Trophoblast cell (in vitro differentiated cells and primary cell): ENCODE data around the gene CCDC181.
"Not testable (repeated sequence)": the region's sequence is repeated elsewhere in the genome, so short reads cannot be mapped to it uniquely, and the experiment has no call there.

Experiments
- DNase-seq, 2 donors: peaks; one replicate each; pipeline ENCODE4 v3.0.0-alpha.2; 2016
- H2AFZ ChIP-seq: 2 replicates; pipeline ENCODE4 v1.6.1; 2013; ENCODE audit warnings: low read length, moderate library complexity, mild to moderate bottlenecking; ENCODE audit not compliant: insufficient read depth, poor library complexity
- H2AK5ac ChIP-seq: 2 replicates; pipeline ENCODE4 v1.6.1; 2013; ENCODE audit warnings: mild to moderate bottlenecking, low read length
- H2BK120ac ChIP-seq: 2 replicates; pipeline ENCODE4 v1.6.1; 2013; ENCODE audit warnings: low read length, mild to moderate bottlenecking, moderate library complexity; ENCODE audit not compliant: insufficient read depth, poor library complexity
- H2BK12ac ChIP-seq: 2 replicates; pipeline ENCODE4 v1.6.1; 2013; ENCODE audit warnings: mild to moderate bottlenecking, low read length, moderate library complexity
- H2BK5ac ChIP-seq: 2 replicates; pipeline ENCODE4 v1.6.1; 2013; ENCODE audit warnings: low read length, low read depth, moderate library complexity, mild to moderate bottlenecking; ENCODE audit not compliant: poor library complexity
- H3K14ac ChIP-seq: 2 replicates; pipeline ENCODE4 v1.6.1; 2013; ENCODE audit warnings: mild to moderate bottlenecking, low read length
- H3K18ac ChIP-seq: 2 replicates; pipeline ENCODE4 v1.6.1; 2013; ENCODE audit warnings: mild to moderate bottlenecking, low read length
- H3K23ac ChIP-seq: 2 replicates; pipeline ENCODE4 v1.6.1; 2013; ENCODE audit warnings: low read length
- H3K27ac ChIP-seq: 2 replicates; pipeline ENCODE4 v1.5.1; 2013; ENCODE audit warnings: low read depth, mild to moderate bottlenecking, inconsistent platforms, low read length, moderate library complexity
- H3K27me3 ChIP-seq: 2 replicates; pipeline ENCODE4 v1.6.1; 2013; ENCODE audit warnings: inconsistent platforms, mild to moderate bottlenecking, low read length, moderate library complexity; ENCODE audit not compliant: insufficient read depth
- H3K36me3 ChIP-seq, 2 experiments: 1 replicate in 1 of 2; 2 replicates in 1 of 2; pipeline ENCODE4 v1.6.1; 2013; ENCODE audit warnings: low read length in 2 of 2, mild to moderate bottlenecking in 2 of 2, moderate library complexity in 1 of 2; ENCODE audit not compliant: insufficient read depth in 2 of 2, control insufficient read depth in 1 of 2
- H3K4ac ChIP-seq: 2 replicates; pipeline ENCODE4 v1.6.1; 2013; ENCODE audit warnings: low read depth, mild to moderate bottlenecking, low read length, moderate library complexity
- H3K4me1 ChIP-seq, 2 experiments: 1 replicate in 1 of 2; 2 replicates in 1 of 2; pipeline ENCODE4 v1.6.1; 2013; ENCODE audit warnings: low read length in 2 of 2, mild to moderate bottlenecking in 2 of 2, moderate library complexity in 1 of 2; ENCODE audit not compliant: insufficient read depth in 2 of 2, control insufficient read depth in 1 of 2
- H3K4me2 ChIP-seq: 2 replicates; pipeline ENCODE4 v1.6.1; 2013; ENCODE audit warnings: inconsistent platforms, mild to moderate bottlenecking, low read length, moderate library complexity
- H3K4me3 ChIP-seq: 2 replicates; pipeline ENCODE4 v1.5.1; 2013; ENCODE audit warnings: mild to moderate bottlenecking, low read depth, low read length, inconsistent platforms
- H3K79me1 ChIP-seq: one replicate; pipeline ENCODE4 v1.6.1; 2013; ENCODE audit warnings: low read length
- H3K79me2 ChIP-seq: 2 replicates; pipeline ENCODE4 v1.6.1; 2013; ENCODE audit warnings: low read length, mild to moderate bottlenecking; ENCODE audit not compliant: control insufficient read depth, insufficient read depth, poor library complexity
- H3K9ac ChIP-seq: 2 replicates; pipeline ENCODE4 v1.6.1; 2013; ENCODE audit warnings: mild to moderate bottlenecking, low read length
- H3K9me3 ChIP-seq: 2 replicates; pipeline ENCODE4 v1.6.1; 2013; ENCODE audit warnings: low read depth, mild to moderate bottlenecking, control low read depth, inconsistent platforms, low read length; ENCODE audit not compliant: insufficient read depth
- H4K12ac ChIP-seq: 2 replicates; pipeline ENCODE4 v1.6.1; 2013; ENCODE audit warnings: low read depth, mild to moderate bottlenecking, low read length, moderate library complexity
- H4K8ac ChIP-seq: 2 replicates; pipeline ENCODE4 v1.6.1; 2013; ENCODE audit warnings: low read depth, mild to moderate bottlenecking, low read length, moderate library complexity
- H4K91ac ChIP-seq: one replicate; pipeline ENCODE4 v1.6.1; 2013; ENCODE audit warnings: low read depth, mild to moderate bottlenecking, low read length, moderate library complexity
- WGBS: extraction: QIAGEN DNeasy Blood & Tissue Kit; methylation state at CpG from one replicate; pipeline ENCODE4 v1.1.7; 2013; ENCODE audit warnings: missing lambda C conversion rate; ENCODE audit not compliant: insufficient read length, insufficient coverage; ENCODE audit errors: extremely low coverage; 5-methylcytosine and 5-hydroxymethylcytosine counted together

CCDC181 gene

DNA sequence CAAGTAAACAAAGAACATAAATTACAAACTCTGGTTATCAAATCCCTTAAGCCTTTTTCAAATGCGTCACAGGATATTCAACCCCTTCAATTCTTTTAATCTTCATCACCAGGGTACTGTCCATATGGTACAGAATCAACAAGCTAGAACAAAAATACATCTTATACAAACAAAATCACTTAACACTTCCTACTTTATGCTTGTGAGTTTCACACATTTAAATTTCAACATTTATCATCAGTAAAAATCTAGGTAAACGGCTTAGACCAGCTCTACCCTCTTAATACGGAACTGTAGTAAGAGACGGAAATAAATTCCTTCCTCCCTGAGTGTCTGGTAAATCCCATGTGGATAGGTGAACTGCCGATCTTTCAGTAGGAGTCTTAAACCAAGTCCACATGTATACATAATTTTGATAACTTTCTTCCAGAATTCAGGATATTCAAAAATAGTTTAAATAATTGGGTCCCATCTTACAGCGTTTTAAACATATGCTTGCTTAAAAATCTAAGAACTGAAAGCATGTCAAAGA is 1.0 kb downstream of the CCDC181 start:
- no peak overlapping the region for H3K4me3 ChIP-seq

DNA sequence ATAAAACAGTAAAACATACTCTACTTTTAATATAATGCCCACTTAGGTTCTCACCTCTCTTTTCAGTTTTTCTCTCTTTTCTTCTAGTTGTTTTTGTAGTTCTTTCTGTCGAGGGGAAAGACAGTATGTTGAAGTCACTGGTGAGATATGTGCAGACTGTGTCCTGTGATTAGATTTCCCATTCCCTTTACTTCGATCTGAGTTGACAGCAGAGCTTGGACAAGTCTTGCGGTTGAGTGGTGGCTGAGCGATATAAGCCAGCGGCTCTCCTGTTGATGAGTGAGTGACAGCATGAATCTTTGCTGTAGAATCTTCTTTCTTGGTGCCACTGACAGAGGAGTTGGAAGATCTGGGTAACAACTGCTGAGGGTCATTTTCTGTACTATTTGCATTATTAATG is 6.0 kb downstream of the CCDC181 start:
- H3K9me3 ChIP-seq = no peaks in the 10 kb centered on the region
- no peak for DNase-seq
- no peak overlapping the region for H3K18ac ChIP-seq
- no peak overlapping the region for H3K14ac ChIP-seq
- no peak overlapping the region for H3K4ac ChIP-seq
- no peaks in the 10 kb centered on the region for H3K27me3 ChIP-seq
- no peak overlapping the region for H2BK5ac ChIP-seq
- H2AFZ ChIP-seq = no peak overlapping the region
- no peak overlapping the region for H4K8ac ChIP-seq
- no peak overlapping the region for H2BK12ac ChIP-seq
- H3K23ac ChIP-seq = no peak overlapping the region
- no peaks in the 10 kb centered on the region for H3K36me3 ChIP-seq
- H3K4me3 ChIP-seq = no peak overlapping the region
- no peak overlapping the region for H2AK5ac ChIP-seq
- H3K79me2 ChIP-seq = no peaks in the 10 kb centered on the region
- no peak overlapping the region for H3K9ac ChIP-seq
- H3K4me1 ChIP-seq = no peaks in the 10 kb centered on the region
- WGBS = no CpG with 5 or more reads among the region's 5 CpGs
- no peak overlapping the region for H3K4me2 ChIP-seq
- no peak overlapping the region for H3K27ac ChIP-seq
- H4K91ac ChIP-seq = no peak overlapping the region
- no peak overlapping the region for H2BK120ac ChIP-seq
- H3K79me1 ChIP-seq = no peaks in the 10 kb centered on the region
- no peak overlapping the region for H4K12ac ChIP-seq

More for the DNA sequence above, 1.0 kb downstream of the CCDC181 start:
- no peak overlapping the region for H4K91ac ChIP-seq
- no peak overlapping the region for H3K9ac ChIP-seq
- no peaks in the 10 kb centered on the region for H3K79me1 ChIP-seq
- H4K8ac ChIP-seq = no peak overlapping the region
- H3K4ac ChIP-seq = no peak overlapping the region
- no peak overlapping the region for H2AFZ ChIP-seq
- H3K36me3 ChIP-seq = no peaks in the 10 kb centered on the region
- no peak overlapping the region for H2BK120ac ChIP-seq
- H3K79me2 ChIP-seq = no peaks in the 10 kb centered on the region
- H2BK5ac ChIP-seq = no peak overlapping the region
- H3K27me3 ChIP-seq = no peaks in the 10 kb centered on the region
- no peak overlapping the region for H3K14ac ChIP-seq
- H3K4me1 ChIP-seq = peaks cover 0 to 3% of the 10 kb centered on the region in 2 experiments
- no peak overlapping the region for H3K18ac ChIP-seq
- H3K27ac ChIP-seq = no peak overlapping the region
- H3K9me3 ChIP-seq = no peaks in the 10 kb centered on the region
- DNase-seq = no peak
- H3K4me2 ChIP-seq = no peak overlapping the region
- no peak overlapping the region for H3K23ac ChIP-seq
- H2BK12ac ChIP-seq = no peak overlapping the region
- no CpG with 5 or more reads among the region's 6 CpGs for WGBS
- H2AK5ac ChIP-seq = no peak overlapping the region
- H4K12ac ChIP-seq = no peak overlapping the region

DNA sequence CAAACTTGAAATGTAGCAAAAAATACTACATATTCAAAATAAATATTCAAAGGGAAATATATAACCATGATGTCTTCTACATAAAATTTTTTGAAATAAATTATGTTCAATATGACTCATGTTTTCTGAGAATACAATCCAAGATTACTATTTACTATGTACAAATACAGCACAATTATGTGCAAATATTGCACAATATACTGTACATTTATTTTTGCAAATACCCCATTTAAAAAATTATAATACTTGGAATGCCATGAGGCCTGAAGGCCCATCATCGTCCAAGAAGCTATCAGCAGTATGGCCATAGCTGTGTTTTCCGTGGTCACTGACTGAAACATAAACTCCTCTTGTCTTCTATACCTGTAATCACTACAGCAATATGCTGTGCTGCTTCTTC is 12.3 kb downstream of the CCDC181 start:
- Histone ChIP-seq H3K36me3 (no peaks in the 10 kb centered on the region), H3K23ac (no peak overlapping the region), H3K27ac (no peak overlapping the region), H4K8ac (no peak overlapping the region), H2AFZ (no peak overlapping the region), H2BK5ac (no peak overlapping the region), H2AK5ac (no peak overlapping the region), H3K4me3 (no peak overlapping the region), H3K4ac (no peak overlapping the region), H2BK12ac (no peak overlapping the region), H4K91ac (no peak overlapping the region), H3K4me2 (no peak overlapping the region), H3K14ac (no peak overlapping the region), H4K12ac (no peak overlapping the region), H3K4me1 (no peaks in the 10 kb centered on the region), H3K79me2 (no peaks in the 10 kb centered on the region), H3K9ac (no peak overlapping the region), H2BK120ac (no peak overlapping the region), H3K18ac (no peak overlapping the region), H3K79me1 (no peaks in the 10 kb centered on the region), H3K9me3 (no peaks in the 10 kb centered on the region), H3K27me3 (no peaks in the 10 kb centered on the region)
- peak in 1 of 2 donors; percentile 3 for DNase-seq
- whole genome bisulfite sequencing = no CpG with 5 or more reads among the region's 2 CpGs

DNA sequence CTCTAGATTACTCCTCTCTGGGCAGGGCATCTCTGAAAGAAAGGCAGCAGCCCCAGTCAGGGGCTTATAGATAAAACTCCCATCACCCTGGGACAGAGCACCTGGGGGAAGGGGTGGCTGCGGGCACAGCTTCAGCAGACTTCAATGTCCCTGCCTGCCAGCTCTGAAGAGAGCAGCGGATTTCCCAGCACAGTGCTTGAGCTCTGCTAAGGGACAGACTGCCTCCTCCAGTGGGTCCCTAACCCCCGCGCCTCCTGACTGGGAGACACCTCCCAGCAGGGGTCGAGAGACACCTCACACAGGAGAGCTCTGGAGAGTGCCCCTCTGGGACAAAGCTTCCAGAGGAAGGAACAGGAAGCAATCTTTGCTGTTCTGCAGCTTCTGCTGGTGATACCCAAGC is 18.9 kb downstream of the CCDC181 start:
- H2AK5ac ChIP-seq, H2BK5ac ChIP-seq, H3K4me3 ChIP-seq, H3K27me3 ChIP-seq, H3K18ac ChIP-seq, H2BK12ac ChIP-seq, H2BK120ac ChIP-seq, H4K12ac ChIP-seq, H3K9me3 ChIP-seq, H3K79me2 ChIP-seq, H3K14ac ChIP-seq, H3K79me1 ChIP-seq, H3K9ac ChIP-seq, H3K4me2 ChIP-seq, H3K23ac ChIP-seq, H4K91ac ChIP-seq, H2AFZ ChIP-seq, H3K4me1 ChIP-seq, H3K27ac ChIP-seq, H3K36me3 ChIP-seq, H4K8ac ChIP-seq, DNase-seq, H3K4ac ChIP-seq: not testable (repeated sequence)
- WGBS = no CpG with 5 or more reads among the region's 5 CpGs
